ENCODE measurements around the gene SLC12A8. TPM values are rescaled to one million over a fixed set of nuclear protein-coding genes. Genes with fewer than 3 reads are reported as not detected.

Gene SLC12A8
- total and polyA plus RNA-seq, 2 donors (not counting 1 experiment from before 2014, with no cell fraction given) = 0.57 to 1.1 TPM

DNA sequence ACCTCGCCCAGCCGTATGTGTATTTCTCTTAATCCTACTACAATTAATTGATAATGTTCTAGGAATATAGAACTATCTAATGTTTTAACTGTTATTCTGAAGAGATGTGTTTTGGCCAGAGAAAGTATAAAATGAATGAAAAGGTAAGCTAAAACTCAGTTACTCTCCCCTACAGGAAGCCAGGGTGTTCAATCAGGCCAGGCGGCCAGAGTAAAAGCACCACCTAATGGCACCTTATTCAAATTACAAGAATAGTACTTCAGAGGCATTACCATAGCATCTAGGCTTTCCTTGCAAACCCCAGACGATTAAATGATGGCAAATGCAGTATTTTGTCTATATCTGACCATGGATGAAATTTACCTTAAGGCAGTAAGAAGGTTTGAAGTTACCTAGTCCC, 10.4 kb downstream of the SLC12A8 start:
- Histone ChIP-seq H3K4me3 (ENCODE audit: control extremely low read depth in 1 of 5, extremely low read depth in 1 of 5, insufficient read depth in 1 of 5, low read depth in 2 of 5, low read length in 4 of 5) (no peak overlapping the region), H3K9ac (ENCODE audit: low read length) (no peak overlapping the region), H3K27ac (ENCODE audit: low read length in 2 of 2) (no peak overlapping the region), H3K9me3 (ENCODE audit: control extremely low read depth in 1 of 3, control insufficient read depth in 2 of 3, insufficient read depth in 1 of 3, low read length in 2 of 3) (peaks cover 1 to 5% (median 2%) of the 10 kb centered on the region in 3 donors), H4K20me1 (ENCODE audit: control insufficient read depth, insufficient read depth, low read length, poor library complexity, severe bottlenecking) (no peaks in the 10 kb centered on the region), H3K27me3 (replicated peaks in 1 of 4; ENCODE audit: control extremely low read depth in 1 of 4, control insufficient read depth in 3 of 4, insufficient read depth in 4 of 4, low read length in 3 of 4) (no peaks in the 10 kb centered on the region), H3K4me2 (replicated peaks; ENCODE audit: low read depth, low read length, poor library complexity, severe bottlenecking) (no peak overlapping the region), H3K79me2 (ENCODE audit: control insufficient read depth, insufficient read depth, low read length) (no peaks in the 10 kb centered on the region), H2AFZ (ENCODE audit: insufficient read depth, low read depth, low read length, poor library complexity, severe bottlenecking) (no peak overlapping the region), H3K4me1 (ENCODE audit: control insufficient read depth in 2 of 2, insufficient read depth in 2 of 2, low read length in 2 of 2) (no peaks in the 10 kb centered on the region), H3K36me3 (replicated peaks in 1 of 2; ENCODE audit: control extremely low read depth in 1 of 2, control insufficient read depth in 1 of 2, extremely low read depth in 1 of 2, insufficient read depth in 2 of 2, low read length in 1 of 2) (no peaks in the 10 kb centered on the region)
- Mint-ChIP-seq H3K27me3 (no peaks in the 10 kb centered on the region), H3K4me3 (no peak overlapping the region), H3K4me1 (peaks cover 3% of the 10 kb centered on the region), H3K9me3 (ENCODE audit: insufficient read depth) (no peaks in the 10 kb centered on the region), H3K27ac (no peak overlapping the region)
- ChIA-PET CTCF (no interaction called here), POLR2A (no interaction called here)
- WGBS (ENCODE audit: insufficient coverage) = no CpG with 5 or more reads among the region's 4 CpGs
- TF ChIP-seq EZH2 (IDR thresholded peaks at IDR 0.05; ENCODE audit: borderline replicate concordance, insufficient read depth, low read depth, low read length, poor library complexity, severe bottlenecking) = no peak
- TF ChIP-seq, protein P1, sequence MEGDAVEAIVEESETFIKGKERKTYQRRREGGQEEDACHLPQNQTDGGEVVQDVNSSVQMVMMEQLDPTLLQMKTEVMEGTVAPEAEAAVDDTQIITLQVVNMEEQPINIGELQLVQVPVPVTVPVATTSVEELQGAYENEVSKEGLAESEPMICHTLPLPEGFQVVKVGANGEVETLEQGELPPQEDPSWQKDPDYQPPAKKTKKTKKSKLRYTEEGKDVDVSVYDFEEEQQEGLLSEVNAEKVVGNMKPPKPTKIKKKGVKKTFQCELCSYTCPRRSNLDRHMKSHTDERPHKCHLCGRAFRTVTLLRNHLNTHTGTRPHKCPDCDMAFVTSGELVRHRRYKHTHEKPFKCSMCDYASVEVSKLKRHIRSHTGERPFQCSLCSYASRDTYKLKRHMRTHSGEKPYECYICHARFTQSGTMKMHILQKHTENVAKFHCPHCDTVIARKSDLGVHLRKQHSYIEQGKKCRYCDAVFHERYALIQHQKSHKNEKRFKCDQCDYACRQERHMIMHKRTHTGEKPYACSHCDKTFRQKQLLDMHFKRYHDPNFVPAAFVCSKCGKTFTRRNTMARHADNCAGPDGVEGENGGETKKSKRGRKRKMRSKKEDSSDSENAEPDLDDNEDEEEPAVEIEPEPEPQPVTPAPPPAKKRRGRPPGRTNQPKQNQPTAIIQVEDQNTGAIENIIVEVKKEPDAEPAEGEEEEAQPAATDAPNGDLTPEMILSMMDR (IDR thresholded peaks at IDR 0.05) = no peak
- intact Hi-C loops (cut with micrococcal nuclease) = no loop called here
- no peak for ATAC-seq (ENCODE audit: low read depth)
- no peak for DNase-seq

DNA sequence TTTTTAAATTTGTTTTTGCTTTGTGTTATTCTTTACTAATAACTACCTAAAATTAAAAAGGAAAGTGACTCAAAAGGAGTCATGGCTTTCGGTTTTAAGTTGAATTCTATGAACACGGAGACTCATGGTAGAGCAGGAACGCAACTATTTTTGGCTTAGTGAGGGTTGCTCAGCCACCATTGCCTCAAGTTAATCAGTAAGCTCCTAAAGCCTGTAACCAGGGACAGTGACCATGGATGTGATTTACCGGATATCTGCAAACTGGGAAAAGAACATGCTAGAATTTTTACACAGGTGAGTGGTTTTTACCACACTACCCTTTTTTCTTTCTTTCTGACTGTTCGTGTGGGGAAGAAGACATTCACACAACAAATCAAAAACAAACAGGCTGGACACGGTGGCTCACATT, 11.8 kb downstream of the SLC12A8 start:
- Histone ChIP-seq H3K36me3 (replicated peaks in 1 of 2; ENCODE audit: control extremely low read depth in 1 of 2, control insufficient read depth in 1 of 2, extremely low read depth in 1 of 2, insufficient read depth in 2 of 2, low read length in 1 of 2) (no peaks in the 10 kb centered on the region), H3K4me1 (ENCODE audit: control insufficient read depth in 2 of 2, insufficient read depth in 2 of 2, low read length in 2 of 2) (no peaks in the 10 kb centered on the region), H3K27me3 (replicated peaks in 1 of 4; ENCODE audit: control extremely low read depth in 1 of 4, control insufficient read depth in 3 of 4, insufficient read depth in 4 of 4, low read length in 3 of 4) (no peaks in the 10 kb centered on the region), H2AFZ (ENCODE audit: insufficient read depth, low read depth, low read length, poor library complexity, severe bottlenecking) (no peak overlapping the region), H3K4me3 (ENCODE audit: control extremely low read depth in 1 of 5, extremely low read depth in 1 of 5, insufficient read depth in 1 of 5, low read depth in 2 of 5, low read length in 4 of 5) (no peak overlapping the region), H3K9ac (ENCODE audit: low read length) (no peak overlapping the region), H3K4me2 (replicated peaks; ENCODE audit: low read depth, low read length, poor library complexity, severe bottlenecking) (no peak overlapping the region), H4K20me1 (ENCODE audit: control insufficient read depth, insufficient read depth, low read length, poor library complexity, severe bottlenecking) (no peaks in the 10 kb centered on the region), H3K79me2 (ENCODE audit: control insufficient read depth, insufficient read depth, low read length) (no peaks in the 10 kb centered on the region), H3K27ac (ENCODE audit: low read length in 2 of 2) (no peak overlapping the region), H3K9me3 (ENCODE audit: control extremely low read depth in 1 of 3, control insufficient read depth in 2 of 3, insufficient read depth in 1 of 3, low read length in 2 of 3) (peaks cover 1 to 5% (median 2%) of the 10 kb centered on the region in 3 donors)
- WGBS (ENCODE audit: insufficient coverage) = 53% methylated on average over 3 of the region's 6 CpGs
- DNase-seq (no peak), ATAC-seq (ENCODE audit: low read depth) (no peak)
- intact Hi-C loops (cut with micrococcal nuclease) = no loop called here
- H3K4me3 Mint-ChIP-seq = peak overlapping the region; percentile 6
- H3K9me3 Mint-ChIP-seq (ENCODE audit: insufficient read depth) = no peaks in the 10 kb centered on the region
- peaks cover 3% of the 10 kb centered on the region for H3K4me1 Mint-ChIP-seq
- TF ChIP-seq, protein P1 (IDR thresholded peaks at IDR 0.05) = no peak
- TF ChIP-seq EZH2 (IDR thresholded peaks at IDR 0.05; ENCODE audit: borderline replicate concordance, insufficient read depth, low read depth, low read length, poor library complexity, severe bottlenecking) = no peak
- ChIA-PET POLR2A (no interaction called here), CTCF (no interaction called here)
- no peaks in the 10 kb centered on the region for H3K27me3 Mint-ChIP-seq
- H3K27ac Mint-ChIP-seq = no peak overlapping the region

All from B cell (primary cell).